ENCODE results near the gene TNFRSF19.
"Not testable (repeated sequence)": the region's sequence is repeated elsewhere in the genome, so short reads cannot be mapped to it uniquely, and the experiment has no call there.

Gene TNFRSF19

GRCh38 chr13:23571431-23571830 is 1.2 kb downstream of the TNFRSF19 start:
- DNase-seq: no peak

DNA sequence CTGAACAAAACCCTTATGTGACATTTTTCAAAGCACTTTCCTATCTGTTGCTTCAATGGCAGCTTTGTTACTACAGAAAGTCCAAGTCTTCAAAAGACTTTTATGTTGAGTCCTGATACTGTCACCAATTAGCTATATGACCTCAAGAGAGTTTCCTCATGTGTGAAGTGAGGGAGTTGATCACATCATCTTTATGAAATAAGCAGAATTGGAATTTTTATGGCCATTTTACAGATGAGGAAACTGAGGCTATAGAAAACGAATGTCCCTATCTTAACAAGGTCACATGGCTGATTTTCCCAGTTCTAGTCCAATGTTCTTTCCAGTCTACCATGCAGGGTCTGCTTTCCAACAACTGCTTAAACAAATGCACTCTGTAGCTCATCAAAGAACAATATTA is 2.6 kb downstream of the TNFRSF19 start:
- DNase-seq: no peak

GRCh38 chr13:23574421-23575145 is 4.4 kb downstream of the TNFRSF19 start:
- no peak for DNase-seq

- DNase-seq: no peak
Observed at GRCh38 chr13:23575632-23576031, 5.4 kb downstream of the TNFRSF19 start.

DNA sequence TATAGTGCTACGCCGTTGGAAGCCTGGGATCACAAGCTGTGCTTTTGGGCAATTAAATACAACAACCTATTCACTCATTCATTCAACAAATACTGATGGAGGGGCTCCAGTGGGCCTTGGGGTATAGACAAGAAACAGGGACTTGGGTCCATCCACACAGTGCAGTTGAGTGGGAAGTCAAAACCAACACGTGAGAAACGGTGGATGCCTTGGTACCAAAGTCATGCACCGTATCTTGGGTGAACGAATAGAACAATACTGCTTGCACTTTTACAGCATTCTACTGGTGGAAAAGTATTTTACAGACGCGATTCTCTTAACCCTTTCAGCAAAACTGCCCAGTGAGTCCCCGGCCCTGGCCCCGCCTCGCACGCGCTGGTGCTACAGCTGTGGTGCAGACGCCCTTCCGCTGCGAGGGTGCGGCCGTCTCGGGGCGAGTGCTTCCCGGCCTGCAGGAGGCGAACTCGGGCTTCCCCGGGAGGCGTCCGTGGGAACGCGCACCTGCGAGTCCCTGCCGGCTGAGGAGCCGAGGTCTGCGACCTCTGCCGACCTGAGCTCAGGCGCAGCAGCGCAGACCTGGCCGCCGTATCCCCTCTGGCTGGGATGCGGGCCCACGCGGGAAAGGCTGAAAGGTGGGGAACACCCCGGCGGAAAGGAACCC is 8.3 kb downstream of the TNFRSF19 start:
- DNase-seq: peak; percentile 3 to 19

DNA sequence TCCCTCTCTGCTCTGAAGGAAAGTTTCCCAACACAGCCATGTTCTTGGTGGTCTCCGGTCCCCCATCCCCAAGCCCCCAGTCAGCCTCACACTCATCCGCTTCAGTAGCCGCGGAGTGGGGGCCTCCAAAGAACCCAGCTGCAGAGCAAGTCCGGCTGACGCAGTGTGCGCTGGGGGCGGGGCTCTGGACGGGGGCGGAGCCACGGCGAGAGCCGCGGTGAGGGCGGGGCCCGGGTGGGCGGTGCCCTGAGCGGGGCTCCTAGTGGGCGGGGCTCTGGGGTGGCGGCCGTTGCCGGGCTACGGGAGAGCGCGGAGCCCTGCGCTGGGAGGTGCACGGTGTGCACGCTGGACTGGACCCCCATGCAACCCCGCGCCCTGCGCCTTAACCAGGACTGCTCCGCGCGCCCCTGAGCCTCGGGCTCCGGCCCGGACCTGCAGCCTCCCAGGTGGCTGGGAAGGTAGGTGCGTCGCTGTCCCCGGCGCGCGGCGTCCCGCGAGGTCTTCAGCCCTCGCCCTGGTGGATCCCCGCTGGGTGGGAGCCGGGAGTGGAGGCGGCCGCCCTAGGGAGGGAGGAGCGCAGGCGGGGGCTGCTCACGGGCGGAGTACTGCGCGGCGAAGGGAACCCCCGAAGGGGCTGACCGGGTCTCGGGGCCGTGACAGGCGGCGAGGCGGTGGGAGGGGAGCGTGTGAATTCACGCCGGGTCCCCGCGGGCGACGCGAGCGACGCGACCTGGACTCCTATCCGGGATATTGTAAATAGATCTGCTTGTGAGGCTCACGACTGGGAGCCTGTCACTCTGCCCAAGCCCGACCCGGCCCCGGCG is 9.1 kb downstream of the TNFRSF19 start:
- DNase-seq: peak; percentile 55 to 78

GRCh38 chr13:23579896-23580683 is 9.9 kb downstream of the TNFRSF19 start:
- DNase-seq: no peak

DNA sequence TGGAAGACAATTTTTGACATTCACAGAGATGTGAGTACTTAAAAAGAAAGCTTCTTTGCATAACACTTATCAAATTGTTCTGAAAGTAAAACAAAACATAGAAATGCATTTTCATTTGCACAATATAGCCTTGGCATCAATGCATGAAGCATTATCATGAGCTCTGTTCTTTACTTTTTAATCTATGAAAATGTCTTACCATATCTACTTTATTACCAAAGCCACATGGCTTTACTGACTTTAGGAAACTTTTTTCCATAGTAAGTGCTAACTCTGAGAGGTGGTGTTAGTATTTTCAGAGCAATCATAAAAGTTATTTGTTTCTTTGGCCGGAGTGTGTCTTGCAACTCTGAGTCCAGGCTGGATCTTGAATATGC is 10.5 kb downstream of the TNFRSF19 start:
- no peak for DNase-seq

DNA sequence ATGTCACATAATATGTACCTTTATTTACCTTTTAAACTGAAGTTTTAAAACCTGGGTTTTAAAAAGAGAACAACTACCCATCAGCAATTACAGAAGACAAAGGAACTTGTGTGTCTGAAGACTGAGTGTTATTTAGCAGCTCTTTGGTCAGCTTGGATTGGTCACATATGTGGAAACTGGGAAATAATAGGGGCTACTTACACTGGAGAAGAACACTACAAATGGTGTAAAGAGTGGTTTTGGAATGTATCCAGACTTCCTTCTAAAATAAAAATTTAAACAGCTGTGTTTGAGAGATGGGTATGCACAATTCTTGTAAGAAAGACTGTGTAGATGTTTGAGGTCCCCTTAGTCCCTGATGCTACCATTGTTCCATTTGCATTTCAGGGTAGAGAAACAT is 13.3 kb downstream of the TNFRSF19 start:
- no peak for DNase-seq

GRCh38 chr13:23584275-23584674 is 14.1 kb downstream of the TNFRSF19 start:
- DNase-seq: no peak

DNA sequence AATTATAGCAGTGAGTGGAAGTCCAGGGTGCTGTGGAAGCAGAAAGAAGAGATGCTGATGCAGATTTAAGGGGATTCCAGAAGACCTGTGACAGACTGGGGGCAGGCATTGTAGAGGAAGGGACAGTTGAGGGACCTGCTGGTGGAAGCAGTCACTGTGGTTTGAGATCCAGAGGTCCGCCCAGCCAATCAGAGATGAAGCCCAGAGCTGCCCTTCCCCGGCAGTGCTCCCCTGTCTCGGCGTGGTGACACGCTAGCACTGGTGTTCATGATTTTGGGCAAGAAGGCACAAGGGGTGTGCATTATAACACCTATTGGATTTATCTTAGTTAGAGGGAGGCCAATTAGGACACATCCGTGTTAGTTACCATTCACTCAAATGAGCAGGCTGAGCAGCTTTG is 16.1 kb downstream of the TNFRSF19 start:
- DNase-seq: no peak

DNA sequence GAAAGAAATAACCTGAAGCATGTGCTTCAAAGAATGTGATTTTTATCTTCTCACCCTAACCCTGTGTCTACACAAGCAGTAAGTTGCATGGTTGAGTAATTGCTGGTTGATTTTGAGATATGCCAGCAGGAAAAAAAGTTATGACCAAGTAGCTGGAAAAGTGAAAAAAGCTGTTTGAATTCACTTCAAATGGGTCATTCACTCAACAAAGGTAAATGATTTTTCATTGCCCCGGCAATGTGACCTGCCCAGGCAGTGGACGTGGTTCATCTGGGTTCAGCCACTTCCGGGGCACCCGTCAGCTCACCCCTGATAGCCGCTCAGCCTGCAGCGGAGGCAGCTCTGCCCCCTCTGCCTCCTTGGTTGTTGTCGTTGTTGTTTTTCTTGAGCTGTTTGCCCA is 18.5 kb downstream of the TNFRSF19 start:
- DNase-seq: no peak

GRCh38 chr13:23592596-23592995 is 22.4 kb downstream of the TNFRSF19 start:
- no peak for DNase-seq

GRCh38 chr13:23593148-23593547 is 22.9 kb downstream of the TNFRSF19 start:
- no peak for DNase-seq

- DNase-seq: not testable (repeated sequence)
Observed at GRCh38 chr13:23594290-23594689, 24.1 kb downstream of the TNFRSF19 start.

DNA sequence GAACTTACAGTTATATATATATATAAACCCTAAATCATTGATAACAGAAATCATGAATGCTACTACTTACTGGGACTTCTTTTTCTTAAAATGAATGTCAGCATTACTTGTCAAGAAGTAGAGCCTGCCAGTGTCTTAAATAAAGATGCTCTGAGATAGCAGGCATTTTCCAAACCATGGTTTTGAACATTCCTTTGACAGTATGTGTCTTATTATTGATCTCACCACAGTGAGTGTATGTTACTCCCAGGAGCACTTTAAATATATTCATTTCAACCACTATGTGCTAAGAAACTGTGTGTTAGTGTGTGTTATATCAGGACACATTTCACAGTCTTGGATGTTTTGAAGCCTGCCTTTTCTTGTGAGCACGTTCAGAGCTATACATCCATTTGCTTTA is 28.2 kb downstream of the TNFRSF19 start:
- DNase-seq: no peak

DNA sequence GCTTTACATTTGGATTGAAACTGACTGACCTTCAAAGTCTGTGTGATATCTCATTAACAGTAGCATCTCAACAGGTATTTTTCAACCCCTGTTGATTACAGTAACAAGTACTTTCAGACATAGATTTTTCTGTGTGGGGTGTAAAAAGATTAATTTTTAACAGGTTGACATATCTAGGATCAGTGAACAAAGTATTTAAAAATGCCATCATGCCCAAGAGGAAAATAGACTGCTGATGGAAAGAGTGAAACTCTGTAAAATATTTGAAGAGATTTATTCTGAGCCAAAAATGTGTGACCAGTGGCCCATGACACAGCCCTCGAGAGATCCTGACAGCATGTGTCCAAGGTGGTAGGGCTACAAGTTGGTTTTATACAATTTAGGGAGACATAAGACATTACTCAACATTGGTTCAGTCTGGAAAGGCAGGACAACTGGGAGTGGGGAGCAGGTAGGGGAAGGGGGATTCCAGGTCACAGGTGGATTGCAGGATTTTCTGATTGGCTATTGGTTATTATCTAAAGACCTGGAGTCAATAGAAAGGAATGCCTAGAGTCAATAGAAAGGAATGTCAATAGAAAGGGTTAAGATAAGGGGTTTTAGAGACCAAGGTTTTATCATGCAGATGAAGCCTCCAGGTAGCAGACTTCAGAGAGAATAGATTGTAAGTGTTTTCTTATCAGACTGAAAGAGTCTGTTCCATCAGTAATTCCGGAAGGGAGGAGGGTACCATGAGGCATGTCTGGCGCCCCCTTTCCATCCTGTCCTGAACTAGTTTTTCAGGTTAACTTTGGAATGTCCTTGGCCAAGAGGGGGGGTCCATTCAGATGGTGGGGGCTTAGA is 29.1 kb downstream of the TNFRSF19 start:
- DNase-seq: no peak

DNA sequence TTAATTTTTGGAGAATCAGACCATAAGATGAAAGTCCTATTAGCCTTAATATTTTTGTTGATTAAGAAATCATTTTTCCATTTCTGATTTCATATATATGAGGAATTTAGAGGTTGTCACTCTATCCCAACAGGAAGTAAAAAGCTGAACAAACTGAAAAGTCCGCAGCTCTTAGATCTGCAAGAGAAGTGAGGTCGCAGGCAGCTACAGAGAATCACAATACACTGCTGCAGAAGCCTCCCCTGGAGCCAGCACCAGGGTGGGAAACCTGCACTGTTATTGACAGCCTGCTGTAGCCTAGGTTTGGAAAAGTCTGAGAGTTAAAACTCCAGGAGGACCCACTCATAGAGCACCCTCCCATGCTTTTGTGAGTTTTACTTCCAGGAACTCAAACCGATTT is 29.9 kb downstream of the TNFRSF19 start:
- DNase-seq: no peak

GRCh38 chr13:23600534-23600933 is 30.3 kb downstream of the TNFRSF19 start:
- DNase-seq: no peak

- no peak for DNase-seq
Observed at GRCh38 chr13:23605831-23606230, 35.6 kb downstream of the TNFRSF19 start.

DNA sequence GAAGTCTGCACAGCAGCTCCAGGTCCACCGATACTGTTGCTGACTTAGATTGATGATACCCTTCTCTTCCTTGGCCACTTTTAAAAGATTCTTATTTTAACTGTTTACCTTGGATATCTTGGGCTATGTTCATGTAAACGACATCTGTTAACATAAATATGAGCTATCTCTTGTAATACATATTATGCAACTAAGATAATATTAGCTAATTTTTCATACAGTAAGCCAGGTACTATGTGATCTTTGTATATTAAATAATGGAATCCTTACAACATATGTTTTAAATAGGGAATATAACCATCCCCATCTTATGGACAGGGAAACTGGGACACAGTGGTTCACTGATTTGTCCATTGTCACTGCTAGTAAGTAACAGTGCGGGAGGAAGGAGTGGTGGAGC is 37.9 kb downstream of the TNFRSF19 start:
- no peak for DNase-seq
